Esophagus squamous epithelium (tissue), 5 donors: ENCODE data around the gene CLDN15. TPM values are rescaled to one million over a fixed set of nuclear protein-coding genes. Genes with fewer than 3 reads are reported as not detected.
A peak's percentile ranks its signal among the peaks of the same experiment; 100 is the strongest.

Source experiments
- DNase-seq: peaks from one replicate; lab custom pipeline; 2025; lab: John Stamatoyannopoulos, UW
- H3K27ac ChIP-seq, 4 donors: fragments of 200-600 bp; sonication (generic); one replicate each; pipeline ENCODE4 v1.5.1; 2016 to 2019; ENCODE audit warnings: mild to moderate bottlenecking in 1 of 4
- H3K27me3 ChIP-seq, 4 donors: fragments of 200-600 bp; sonication (generic); 1 replicate in 3 of 4; 2 replicates in 1 of 4; pipeline versions ENCODE4 v1.5.1 to v1.6.0; 2017 to 2021; ENCODE audit warnings: antibody characterized with exemption in 1 of 4
- H3K36me3 ChIP-seq, 3 donors: fragments of 200-600 bp; sonication (generic); one replicate each; pipeline ENCODE4 v1.5.1; 2016 to 2019
- H3K4me1 ChIP-seq, 3 donors: fragments of 200-600 bp; sonication (generic); one replicate each; pipeline ENCODE4 v1.5.1; 2017 to 2019
- H3K4me3 ChIP-seq, 4 donors: fragments of 200-600 bp; sonication (generic); 1 replicate in 3 of 4; 2 replicates in 1 of 4; pipeline ENCODE4 v1.5.1; 2016 to 2019; ENCODE audit warnings: mild to moderate bottlenecking in 2 of 4, moderate library complexity in 1 of 4
- H3K9me3 ChIP-seq, 3 donors: fragments of 200-600 bp; sonication (generic); one replicate each; pipeline ENCODE4 v1.5.1; 2016 to 2019
- CTCF ChIP-seq, 6 experiments: fragments of 450-650 bp in 4 of 6; fragments of 200-600 bp in 2 of 6; sonication (generic) in 2 of 6; IDR thresholded peaks; one replicate each; pipeline ENCODE4 v1.5.1; 2016 to 2019; ENCODE audit warnings: antibody characterized with exemption in 6 of 6, mild to moderate bottlenecking in 4 of 6, moderate library complexity in 4 of 6
- POLR2A ChIP-seq, 4 donors: fragments of 450-650 bp; IDR thresholded peaks; one replicate each; pipeline ENCODE4 v1.6.1; 2017; ENCODE audit warnings: antibody characterized with exemption in 4 of 4, mild to moderate bottlenecking in 4 of 4, moderate library complexity in 3 of 4
- WGBS, 2 donors: methylation state at CpG; one replicate each; pipeline ENCODE4 v1.1.5; 2018; 5-methylcytosine and 5-hydroxymethylcytosine counted together
- intact Hi-C: fragments of 100-400 bp; cut with DNase I; formaldehyde crosslinking; loops from one replicate; pipeline ENCODE4 v1.15.0; 2022
- total RNA-seq, 4 donors: library from RNA; depleted of rRNA; stranded (reverse); fragments of >200 nt; gene quantifications; one replicate each; pipeline ENCODE4 v1.1.0, GENCODE V29; 2016
- donor health status: DM: yes; HTN: yes; CAD: no.

Gene CLDN15
- total RNA-seq, 4 donors from 2014 or later: 3.1 to 6.7 (median 4.2) TPM

- H3K9me3 ChIP-seq: no peaks in the 10 kb centered on the region
- WGBS, 2 donors: 64 to 72% methylated on average over 21 of the region's 31 CpGs
- H3K27ac ChIP-seq: peak overlapping the region; percentile 77 to 95 (median 90)
- peaks cover 21 to 49% (median 22%) of the 10 kb centered on the region in 3 donors for H3K4me1 ChIP-seq
- intact Hi-C loops: no loop called here
- DNase-seq: no peak
- no peaks in the 10 kb centered on the region for H3K27me3 ChIP-seq
- H3K36me3 ChIP-seq: peaks cover 0 to 51% (median 0%) of the 10 kb centered on the region in 3 donors
- peak overlapping the region; percentile 57 to 90 (median 78) for H3K4me3 ChIP-seq
- no peak for TF ChIP-seq POLR2A (IDR thresholded peaks at IDR 0.05)
- no peak for TF ChIP-seq CTCF (IDR thresholded peaks at IDR 0.05)
Measured at GRCh38 chr7:101216001-101216859, 21.4 kb downstream of the CLDN15 start.

DNA sequence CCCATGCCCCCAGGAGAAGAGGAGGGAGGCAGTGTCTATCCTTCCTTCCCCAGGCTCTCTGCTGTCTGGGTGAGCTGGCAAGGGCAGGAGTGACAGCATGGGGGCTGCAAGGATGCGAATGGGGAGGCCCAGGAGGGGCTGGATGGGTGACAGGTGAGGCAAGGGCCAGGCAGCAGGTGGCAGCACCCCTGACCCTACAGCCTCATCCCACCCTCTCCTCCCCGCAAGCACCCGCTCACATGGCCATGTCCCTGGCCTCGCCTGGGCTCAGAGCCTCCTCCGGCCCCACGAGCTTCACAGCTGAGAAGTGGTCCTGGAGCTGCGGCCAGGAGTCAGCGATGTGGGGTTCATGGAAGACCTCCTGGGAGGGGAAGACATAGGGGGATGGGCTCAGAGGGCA lies 25.6 kb downstream of the CLDN15 start:
- Histone ChIP-seq H3K4me1 (peaks cover 8 to 19% (median 11%) of the 10 kb centered on the region in 3 donors), H3K9me3 (no peaks in the 10 kb centered on the region), H3K27me3 (no peaks in the 10 kb centered on the region), H3K36me3 (peaks cover 0 to 85% (median 9%) of the 10 kb centered on the region in 3 donors), H3K27ac (no peak overlapping the region), H3K4me3 (no peak overlapping the region)
- no peak for TF ChIP-seq CTCF (IDR thresholded peaks at IDR 0.05)
- no peak for TF ChIP-seq POLR2A (IDR thresholded peaks at IDR 0.05)
- intact Hi-C loops: no loop called here
- DNase-seq: no peak
- 97% methylated on average over 6 of the region's 8 CpGs; no CpG with 5 or more reads in 1 of the 2 donors for WGBS, 2 donors

DNA sequence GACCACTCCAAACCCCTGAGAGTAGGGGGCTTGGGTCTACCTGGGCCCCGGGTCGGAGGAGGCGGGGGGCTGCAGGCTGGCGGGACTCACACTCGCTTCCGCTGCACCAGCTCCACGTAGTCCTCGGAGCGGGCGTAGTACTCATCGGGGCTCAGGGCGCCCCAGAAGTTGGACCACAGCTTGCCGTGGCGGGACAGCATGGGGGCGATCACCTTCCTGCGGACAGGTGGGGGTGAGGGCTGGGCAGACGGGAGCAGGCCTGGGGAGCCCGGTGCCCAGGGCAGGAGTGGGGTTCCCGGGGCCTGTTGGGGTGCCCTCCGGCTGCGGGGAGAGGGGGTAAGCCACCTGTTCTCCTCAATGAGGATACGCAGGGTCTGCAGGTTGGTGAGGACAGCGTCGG lies 26.1 kb downstream of the CLDN15 start:
- Histone ChIP-seq H3K4me3 (no peak overlapping the region), H3K9me3 (no peaks in the 10 kb centered on the region), H3K27me3 (no peaks in the 10 kb centered on the region), H3K27ac (no peak overlapping the region), H3K36me3 (peaks cover 0 to 89% (median 9%) of the 10 kb centered on the region in 3 donors), H3K4me1 (peaks cover 6 to 14% (median 8%) of the 10 kb centered on the region in 3 donors)
- intact Hi-C loops: no loop called here
- TF ChIP-seq POLR2A (IDR thresholded peaks at IDR 0.05) (no peak), CTCF (IDR thresholded peaks at IDR 0.05) (no peak)
- WGBS, 2 donors: 96% methylated on average over 5 of the region's 24 CpGs; no CpG with 5 or more reads in 1 of the 2 donors
- DNase-seq: no peak

DNA sequence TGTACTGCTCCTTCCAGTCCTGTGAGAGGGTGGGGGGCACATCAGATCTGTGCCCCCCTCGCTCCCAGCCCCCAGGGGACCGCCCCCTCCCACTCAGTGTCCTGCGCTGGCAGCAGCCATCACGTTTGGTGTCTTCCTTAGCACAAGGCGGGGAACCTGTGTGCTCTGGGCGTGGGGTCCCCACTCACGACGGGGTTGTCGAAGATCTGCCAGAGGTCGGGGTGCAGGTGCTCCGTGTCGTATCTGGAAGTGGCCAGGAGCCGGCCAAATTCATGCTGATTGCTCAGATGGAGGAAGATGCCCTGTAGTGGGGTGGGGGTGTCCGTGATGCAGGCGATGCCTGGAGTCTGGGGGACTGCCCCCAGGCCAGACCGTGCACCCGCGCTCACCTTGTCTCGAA lies 27.5 kb downstream of the CLDN15 start:
- H3K27ac ChIP-seq: no peak overlapping the region
- intact Hi-C loops: no loop called here
- TF ChIP-seq CTCF (IDR thresholded peaks at IDR 0.05) (no peak), POLR2A (IDR thresholded peaks at IDR 0.05) (no peak)
- H3K36me3 ChIP-seq: peaks cover 0 to 87% (median 9%) of the 10 kb centered on the region in 3 donors
- no peak for DNase-seq
- peaks cover 0 to under 1% (median 0%) of the 10 kb centered on the region in 3 donors for H3K4me1 ChIP-seq
- no peaks in the 10 kb centered on the region for H3K9me3 ChIP-seq
- WGBS, 2 donors: 95% methylated on average over 4 of the region's 19 CpGs; no CpG with 5 or more reads in 1 of the 2 donors
- no peak overlapping the region for H3K4me3 ChIP-seq
- no peaks in the 10 kb centered on the region for H3K27me3 ChIP-seq

DNA sequence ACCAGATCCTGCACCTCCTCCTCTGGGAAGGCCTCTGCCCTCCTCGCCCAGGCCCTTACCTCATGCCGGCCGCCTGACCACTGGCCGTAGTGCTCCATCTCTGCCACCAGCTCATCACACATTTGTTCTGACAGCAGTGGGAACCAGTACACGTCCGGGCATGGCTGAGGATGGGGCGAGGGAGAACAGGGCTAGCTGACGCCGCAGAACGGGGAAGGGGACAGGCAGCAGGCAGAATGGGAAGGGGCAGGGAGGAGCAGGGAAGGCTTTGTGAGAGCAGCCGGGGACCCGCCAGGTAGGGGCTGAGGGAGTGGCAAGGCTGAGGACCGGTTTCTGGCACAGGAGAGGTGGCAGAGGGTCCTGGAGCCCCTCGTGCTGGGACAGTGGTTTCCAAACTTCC lies 28.8 kb downstream of the CLDN15 start:
- Histone ChIP-seq H3K9me3 (no peaks in the 10 kb centered on the region), H3K27ac (no peak overlapping the region), H3K4me1 (no peaks in the 10 kb centered on the region), H3K36me3 (peaks cover 0 to 75% (median 9%) of the 10 kb centered on the region in 3 donors), H3K27me3 (peaks cover 0 to 9% (median 0%) of the 10 kb centered on the region in 4 donors), H3K4me3 (no peak overlapping the region)
- 87% methylated on average over 8 to 9 of the region's 14 CpGs for WGBS, 2 donors
- no peak for TF ChIP-seq CTCF (IDR thresholded peaks at IDR 0.05)
- no peak for TF ChIP-seq POLR2A (IDR thresholded peaks at IDR 0.05)
- DNase-seq: no peak
- intact Hi-C loops: no loop called here
